Heart left ventricle (tissue), 13 donors: ENCODE results near the gene IFI30.
A peak's percentile ranks its signal among the peaks of the same experiment; 100 is the strongest.

Experiments
- CTCF ChIP-seq, 12 donors: fragments of 200-600 bp; sonication (generic) in 4 of 12; IDR thresholded peaks; one replicate each; pipeline versions ENCODE4 v1.5.0 to v1.8.0; 2018 to 2022; ENCODE audit warnings: antibody characterized with exemption in 12 of 12, mild to moderate bottlenecking in 5 of 12
- POLR2A ChIP-seq, 2 donors: fragments of 450-650 bp; IDR thresholded peaks; one replicate each; pipeline ENCODE4 v1.6.1; 2017; ENCODE audit warnings: antibody characterized with exemption in 2 of 2, mild to moderate bottlenecking in 2 of 2, moderate library complexity in 2 of 2
- donor health status: ischemic (EF 13 %, LVEDD 7.1; RV severe dilation, severe dysfunction).
- donor health status: DM: no; HTN: yes; CAD: no.
- donor health status: DM: no; HTN: no; CAD: no.
- donor health status: ischemic (EF 25% LVEDD 6.9; RV normal size, moderate dysfunction).
- donor health status: ischemic (EF 25% LVEDD 5.7; RV mildly dilated, moderate dysfunction).
- donor health status: ischemic (EF 35%, LVEDD 5.7; RV mildly dilated, moderate dysfunction).
- donor health status: nonischemic (EF 11% LVEDD 7.7; RV severe dilation, severe dysfunction).
- donor health status: DM: yes; HTN: yes; CAD: no.
- donor health status: PGD.
- donor health status: ischemic (EF 29% LVEDD 5.4; RV normal size, mild dysfunction).
- donor health status: nonischemic (EF 23%, LVEDD 6.1; RV moderate dilation, normal function).

GRCh38 chr19:18160971-18161635, 12.5 kb upstream of the IFI30 start:
- TF ChIP-seq CTCF (IDR thresholded peaks at IDR 0.05) (peak; percentile 32 to 92 (median 66)), POLR2A (IDR thresholded peaks at IDR 0.05) (no peak)
